ENCODE data around the gene ELANE. TPM values are rescaled to one million over a fixed set of nuclear protein-coding genes. Genes with fewer than 3 reads are reported as not detected.

Gene ELANE
- total and polyA plus RNA-seq, 9 of the 15 experiments (the other 6 are each of a cell fraction or from before 2014, with no cell fraction given) = not detected

GRCh38 chr19:862581-863314, 10.6 kb downstream of the ELANE start (continued):
- TF ChIP-seq POLR2B (IDR thresholded peaks at IDR 0.05; ENCODE audit: low read depth, partially characterized antibody) (no peak), VEZF1 (CRISPR knock-in tag; IDR thresholded peaks at IDR 0.05) (no peak), MAFF (IDR thresholded peaks at IDR 0.05; ENCODE audit: low read length) (no peak), MCM5 (IDR thresholded peaks at IDR 0.05; ENCODE audit: low read depth) (no peak), CBFA2T2 (conservative IDR thresholded peaks at IDR 0.05) (no peak), ZNF57 (CRISPR knock-in tag; IDR thresholded peaks at IDR 0.05) (no peak), ZNF639 (CRISPR knock-in tag; conservative IDR thresholded peaks at IDR 0.05 in 1 of 2, IDR thresholded peaks at IDR 0.05 in 1 of 2) (peak in 1 of 2 experiments; percentile 56; a peak in 1 of 4 replicates), ZNF445 (CRISPR knock-in tag; IDR thresholded peaks at IDR 0.05; ENCODE audit: low read depth) (no peak), PRMT5 (CRISPR knock-in tag; IDR thresholded peaks at IDR 0.05) (no peak), USF1 (CRISPR knock-in tag; IDR thresholded peaks at IDR 0.05) (peak; percentile 91), ARID4B (CRISPR knock-in tag; IDR thresholded peaks at IDR 0.05) (peak; percentile 85), RBM14 (IDR thresholded peaks at IDR 0.05; ENCODE audit: borderline replicate concordance, insufficient read depth, low read depth, low read length) (no peak), UBTF (IDR thresholded peaks at IDR 0.05; ENCODE audit: borderline replicate concordance in 1 of 2, low read depth in 2 of 2, low read length in 2 of 2) (no peak), ATF4 (CRISPR knock-in tag; IDR thresholded peaks at IDR 0.05) (no peak)
